Measurements from ENCODE around the gene NHERF1.

DNA sequence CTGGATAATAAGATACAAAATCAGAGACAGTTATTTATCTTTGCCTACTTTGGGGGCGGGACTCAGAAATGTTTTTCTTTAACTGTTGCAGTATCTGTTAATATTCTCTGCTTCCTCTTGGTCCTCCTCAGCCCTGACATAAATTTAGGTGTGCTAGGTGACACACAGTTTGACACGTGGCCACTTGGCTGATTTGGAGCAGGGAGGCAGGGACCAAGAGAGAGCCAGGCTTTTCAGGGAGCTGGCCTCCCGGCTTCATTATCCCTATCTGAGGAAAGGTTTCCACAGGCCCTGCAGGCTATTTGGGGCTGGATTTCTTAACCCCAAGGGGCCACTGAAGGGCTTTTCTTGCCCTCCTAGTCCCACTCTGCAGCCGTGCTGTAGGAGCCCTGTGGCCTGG is 47.8 kb downstream of the NHERF1 start:
- no peak for TF ChIP-seq POLR2A (IDR thresholded peaks at IDR 0.05)
- TF ChIP-seq, protein P1, sequence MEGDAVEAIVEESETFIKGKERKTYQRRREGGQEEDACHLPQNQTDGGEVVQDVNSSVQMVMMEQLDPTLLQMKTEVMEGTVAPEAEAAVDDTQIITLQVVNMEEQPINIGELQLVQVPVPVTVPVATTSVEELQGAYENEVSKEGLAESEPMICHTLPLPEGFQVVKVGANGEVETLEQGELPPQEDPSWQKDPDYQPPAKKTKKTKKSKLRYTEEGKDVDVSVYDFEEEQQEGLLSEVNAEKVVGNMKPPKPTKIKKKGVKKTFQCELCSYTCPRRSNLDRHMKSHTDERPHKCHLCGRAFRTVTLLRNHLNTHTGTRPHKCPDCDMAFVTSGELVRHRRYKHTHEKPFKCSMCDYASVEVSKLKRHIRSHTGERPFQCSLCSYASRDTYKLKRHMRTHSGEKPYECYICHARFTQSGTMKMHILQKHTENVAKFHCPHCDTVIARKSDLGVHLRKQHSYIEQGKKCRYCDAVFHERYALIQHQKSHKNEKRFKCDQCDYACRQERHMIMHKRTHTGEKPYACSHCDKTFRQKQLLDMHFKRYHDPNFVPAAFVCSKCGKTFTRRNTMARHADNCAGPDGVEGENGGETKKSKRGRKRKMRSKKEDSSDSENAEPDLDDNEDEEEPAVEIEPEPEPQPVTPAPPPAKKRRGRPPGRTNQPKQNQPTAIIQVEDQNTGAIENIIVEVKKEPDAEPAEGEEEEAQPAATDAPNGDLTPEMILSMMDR (IDR thresholded peaks at IDR 0.05) = no peak

Measured in right lobe of liver (tissue), 4 donors.